ENCODE measurements around the gene TRUB1.

The TRUB1 gene

GRCh38 chr10:115020449-115020848 is 82.5 kb downstream of the TRUB1 start:
- intact Hi-C loops (cut with DNase I): no loop called here
- no peak for DNase-seq

- intact Hi-C loops (cut with DNase I): no loop called here
- DNase-seq: no peak
These were observed 84.7 kb downstream of the TRUB1 start for GRCh38 chr10:115022733-115023132.

GRCh38 chr10:115023715-115024114 is 85.7 kb downstream of the TRUB1 start:
- intact Hi-C loops (cut with DNase I): no loop called here
- DNase-seq: no peak

GRCh38 chr10:115024371-115024770 is 86.4 kb downstream of the TRUB1 start:
- intact Hi-C loops (cut with DNase I): no loop called here
- no peak for DNase-seq

- intact Hi-C loops (cut with DNase I): no loop called here
- DNase-seq: peak in 37 of 42 donors; percentile 7 to 72 (median 42)
These were observed 88.2 kb downstream of the TRUB1 start for GRCh38 chr10:115026056-115026745.

GRCh38 chr10:115026746-115027140 is 88.7 kb downstream of the TRUB1 start:
- DNase-seq: no peak
- intact Hi-C loops (cut with DNase I): no loop called here

Measured in head of caudate nucleus (tissue), 42 donors.